Activated CD4-positive, alpha-beta T cell treated with anti-CD3 and anti-CD28 coated beads for 24 hours (primary cell): ENCODE results near the gene LGALS9B.
"Not testable (repeated sequence)": the region's sequence is repeated elsewhere in the genome, so short reads cannot be mapped to it uniquely, and the experiment has no call there.

ENCODE experiments used
- DNase-seq, 2 donors: peaks; one replicate each; pipeline ENCODE4 v3.0.0-alpha.2; 2020; ENCODE audit warnings: low read depth in 2 of 2

LGALS9B gene

DNA sequence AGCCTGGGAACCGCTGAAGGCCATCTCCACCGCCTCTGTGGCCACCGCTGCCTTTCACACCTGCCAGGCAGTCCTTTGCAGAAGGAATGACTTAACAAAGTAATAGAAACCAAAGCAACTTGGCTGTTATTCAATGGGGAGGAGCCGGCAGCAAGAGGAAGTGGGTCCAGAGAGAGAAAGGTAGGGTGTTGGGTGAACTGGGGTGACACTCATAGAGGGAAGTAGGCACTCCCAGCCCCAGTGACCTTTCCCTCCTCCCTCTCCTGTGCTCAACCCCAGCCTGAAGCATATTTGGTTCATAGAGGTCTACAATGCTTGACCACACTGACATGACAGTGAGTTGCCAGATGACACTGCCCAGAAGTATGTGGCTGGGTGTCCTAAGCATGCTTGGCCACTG, at the start of gene LGALS9B:
Gene LGALS9B (minus strand): TSS at position 93 of the 400 bp plus-strand sequence. CDS start 69 bp downstream, at position 24.
- not testable (repeated sequence) for DNase-seq

DNA sequence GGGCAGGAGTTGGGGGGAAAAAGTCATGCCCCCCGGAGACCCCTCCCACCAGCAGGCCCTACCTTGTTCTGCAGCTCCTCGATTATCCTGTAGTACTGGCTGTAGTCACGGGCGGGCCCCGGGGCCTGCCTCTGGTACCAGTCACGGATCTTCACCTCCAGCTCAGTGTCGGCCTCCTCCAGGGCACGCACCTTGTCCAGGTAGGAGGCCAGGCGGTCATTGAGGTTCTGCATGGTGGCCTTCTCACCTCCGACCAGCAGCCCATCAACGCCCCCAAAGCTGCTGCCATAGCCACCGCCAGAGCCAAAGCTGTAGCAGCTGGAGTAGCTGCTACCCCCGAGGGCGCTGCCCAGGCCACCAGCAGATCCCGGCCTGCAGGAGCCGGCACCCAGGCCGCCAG, 49.6 kb upstream of the LGALS9B start:
- DNase-seq, result not testable (repeated sequence)

- not testable (repeated sequence) for DNase-seq
Measured at GRCh38 chr17:20515099-20515498, 47.8 kb upstream of the LGALS9B start.

DNA sequence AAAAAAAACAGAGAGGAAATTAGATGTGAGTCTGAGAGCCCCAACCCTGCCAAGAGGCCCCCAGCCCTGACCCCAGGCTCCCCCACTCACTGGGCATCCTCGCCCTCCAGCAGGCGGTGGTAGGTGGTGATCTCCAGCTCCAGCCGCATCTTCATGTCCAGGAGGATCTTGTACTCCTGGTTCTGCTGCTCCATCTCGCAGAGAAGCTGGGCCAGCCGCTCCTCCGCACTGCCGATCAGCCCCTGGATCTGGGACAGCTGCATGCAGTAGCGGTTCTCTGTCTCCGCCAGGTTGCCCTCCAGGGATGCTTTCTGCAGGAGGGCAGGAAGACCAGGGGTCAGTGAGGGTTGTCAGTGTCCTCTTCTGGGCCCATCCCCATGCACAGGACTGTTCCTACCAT, 46.2 kb upstream of the LGALS9B start:
- not testable (repeated sequence) for DNase-seq

GRCh38 chr17:20512378-20512777, 45.0 kb upstream of the LGALS9B start:
- DNase-seq, result not testable (repeated sequence)

DNA sequence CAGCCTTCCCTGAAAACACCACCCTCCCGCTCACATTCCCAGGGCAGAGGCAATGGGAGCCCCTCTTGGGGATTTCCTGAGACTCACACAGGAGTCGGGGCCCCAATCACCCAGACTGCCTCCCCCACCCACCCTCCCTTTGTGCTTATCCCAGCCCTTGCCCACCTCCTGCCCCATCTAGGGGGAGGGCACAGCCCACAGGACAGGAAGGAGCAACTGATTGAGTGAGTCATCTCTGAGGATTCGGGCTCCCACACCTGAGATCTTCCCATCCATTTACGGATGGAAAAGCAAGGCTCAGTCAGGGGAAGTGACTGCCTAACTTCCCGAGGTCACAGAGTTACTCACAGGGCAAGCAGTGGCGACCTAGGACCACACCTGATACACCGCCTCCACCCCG, 44.4 kb upstream of the LGALS9B start:
- DNase-seq, result not testable (repeated sequence)

DNA sequence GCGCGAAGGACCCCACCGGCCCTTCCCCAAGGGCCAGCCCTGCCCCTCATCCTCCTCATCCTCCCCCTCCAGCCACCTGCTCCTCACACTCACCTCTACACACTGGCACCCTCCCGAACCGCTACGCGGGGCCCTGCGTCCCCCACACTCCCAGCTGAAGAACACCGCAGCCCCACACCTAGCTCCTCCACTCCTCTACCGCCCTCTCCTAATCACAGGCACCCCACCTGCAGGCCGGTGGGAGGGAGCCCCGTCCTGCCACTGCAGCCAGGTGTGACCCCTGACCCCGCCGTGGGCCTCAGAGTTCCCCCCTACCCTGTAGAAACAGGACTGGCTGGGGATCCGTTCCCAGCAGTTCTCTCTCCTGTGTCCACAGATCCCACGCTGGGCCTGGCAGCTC, 38.0 kb upstream of the LGALS9B start:
- DNase-seq, result not testable (repeated sequence)

DNA sequence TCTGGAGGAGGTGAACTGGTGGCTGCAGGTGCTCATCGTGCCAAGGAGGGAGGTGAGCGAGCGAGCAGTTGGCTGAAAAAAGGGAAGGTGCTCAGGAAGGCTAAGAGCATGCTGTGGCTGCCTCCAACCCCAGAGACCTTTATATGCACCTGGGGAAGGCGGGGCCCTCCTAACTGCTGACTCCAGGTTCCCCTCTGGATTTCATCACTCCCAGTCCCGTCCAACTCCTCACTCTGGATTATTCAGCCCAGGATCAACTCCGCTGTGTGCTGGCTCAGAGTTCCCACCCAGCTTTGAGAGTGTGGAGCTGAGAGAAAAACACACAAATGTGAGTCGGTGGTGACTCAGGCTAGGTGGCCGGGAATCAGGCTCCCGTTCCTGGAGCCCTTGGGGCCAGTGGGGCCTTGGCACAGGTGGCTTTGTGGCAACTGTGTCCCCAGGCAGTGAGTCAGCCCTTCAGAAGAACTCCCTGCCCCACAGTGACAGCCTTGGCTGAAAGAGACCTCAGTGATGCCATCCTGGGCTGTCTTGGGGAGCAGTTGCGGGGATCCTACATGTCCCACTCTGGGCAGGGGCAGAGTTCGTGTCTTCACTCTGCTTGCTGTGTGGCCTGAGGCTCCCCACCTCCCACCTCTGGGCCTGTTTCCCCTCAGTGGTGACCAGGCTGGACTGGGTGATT, 37.2 kb upstream of the LGALS9B start:
- not testable (repeated sequence) for DNase-seq

DNA sequence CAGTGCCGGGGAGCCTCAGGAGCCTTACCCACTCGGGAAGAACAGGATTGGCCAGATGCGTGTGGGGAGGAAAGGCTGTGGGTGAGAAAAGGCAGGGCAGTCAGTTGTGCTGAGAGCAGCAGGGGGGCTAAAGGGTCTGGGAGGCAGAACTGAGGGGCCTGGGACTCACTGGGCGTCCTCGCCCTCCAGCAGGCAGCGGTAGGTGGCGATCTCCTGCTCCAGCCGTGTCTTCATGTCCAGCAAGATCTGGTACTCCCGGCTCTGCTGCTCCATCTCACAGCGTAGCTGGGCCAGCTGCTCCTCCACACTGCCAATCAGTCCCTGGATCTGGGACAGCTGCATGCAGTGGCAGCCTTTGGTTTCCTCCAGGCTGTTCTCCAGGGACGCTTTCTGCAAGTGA, 34.6 kb upstream of the LGALS9B start:
- DNase-seq, result not testable (repeated sequence)

DNA sequence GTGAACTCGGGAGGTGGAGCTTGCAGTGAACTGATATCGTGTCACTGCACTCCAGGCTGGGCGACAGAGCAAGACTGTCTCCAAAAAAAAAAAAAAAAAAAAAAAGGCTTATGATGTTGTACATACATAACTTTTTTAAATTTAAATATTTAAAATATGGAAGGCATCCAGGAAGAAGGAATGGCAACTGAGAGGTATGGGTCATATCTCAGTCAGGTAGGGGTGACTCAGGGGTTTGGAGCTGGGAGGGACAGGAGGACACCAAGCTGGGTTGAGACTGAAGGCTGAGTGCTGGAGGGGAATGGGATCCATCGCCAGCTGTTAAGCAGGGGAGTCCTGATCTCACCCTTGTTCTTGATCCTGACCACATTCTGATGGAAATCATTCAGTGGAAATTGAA, 33.0 kb upstream of the LGALS9B start:
- DNase-seq, result not testable (repeated sequence)

GRCh38 chr17:20495420-20495819, 28.1 kb upstream of the LGALS9B start:
- DNase-seq, result not testable (repeated sequence)

DNA sequence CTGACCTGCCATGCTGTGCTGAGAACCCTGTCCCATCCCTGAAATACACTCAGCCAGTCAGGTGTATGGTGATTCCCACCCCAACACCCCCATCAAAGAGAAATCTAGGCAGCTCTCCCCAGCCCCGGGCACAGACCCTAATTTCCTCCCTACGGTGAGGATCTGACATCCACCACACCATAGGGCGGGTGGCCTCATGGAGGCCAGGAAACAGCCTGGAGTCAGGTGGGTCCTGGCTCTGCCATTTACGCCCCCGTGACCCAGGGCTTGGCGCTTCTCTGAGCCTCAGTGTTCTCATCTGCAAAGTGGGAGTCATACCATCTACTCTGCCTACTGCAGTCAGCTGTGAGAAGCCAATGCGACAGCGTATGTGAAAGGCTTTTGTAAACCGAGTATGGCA, 27.4 kb upstream of the LGALS9B start:
- not testable (repeated sequence) for DNase-seq

DNA sequence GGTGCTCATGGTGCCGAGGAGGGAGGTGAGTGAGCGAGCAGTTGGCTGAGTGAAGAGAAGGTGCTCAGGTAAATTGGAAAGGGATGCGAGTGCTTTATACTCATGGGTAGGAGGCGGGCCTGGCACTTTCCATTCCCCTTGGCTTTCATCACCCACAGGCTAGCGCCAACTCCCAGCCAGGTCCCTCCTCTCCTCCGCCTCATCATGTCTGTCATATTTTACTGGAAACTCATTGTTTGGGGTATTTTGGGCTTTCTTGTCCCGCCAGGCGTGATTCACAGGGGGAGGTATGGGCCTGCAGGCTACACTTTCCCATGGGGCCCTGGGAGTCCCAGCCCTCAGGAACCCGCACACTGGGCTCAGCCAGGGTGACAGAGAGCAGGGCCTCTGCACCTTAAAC, 26.8 kb upstream of the LGALS9B start:
- DNase-seq, result not testable (repeated sequence)

DNA sequence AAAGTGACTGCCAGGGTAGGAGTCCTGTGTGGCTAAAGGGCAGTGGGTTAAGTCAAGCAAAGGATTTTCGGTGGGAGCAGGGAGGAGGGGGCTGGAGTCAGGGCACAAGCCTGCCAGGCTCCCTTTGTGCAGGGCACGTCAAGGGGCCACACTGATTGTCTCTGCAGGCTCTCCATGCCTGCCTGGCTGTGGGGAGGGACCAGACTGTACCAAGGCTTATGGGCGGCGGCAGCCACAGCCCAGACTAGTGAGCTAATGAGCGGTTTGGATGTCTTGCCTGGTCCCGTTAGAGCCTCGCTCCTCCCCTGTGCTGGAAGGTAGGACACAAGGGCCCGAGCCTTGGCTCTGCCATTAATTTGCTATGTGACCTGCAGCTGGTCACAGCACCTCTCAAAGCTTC, 25.6 kb upstream of the LGALS9B start:
- DNase-seq, result not testable (repeated sequence)

DNA sequence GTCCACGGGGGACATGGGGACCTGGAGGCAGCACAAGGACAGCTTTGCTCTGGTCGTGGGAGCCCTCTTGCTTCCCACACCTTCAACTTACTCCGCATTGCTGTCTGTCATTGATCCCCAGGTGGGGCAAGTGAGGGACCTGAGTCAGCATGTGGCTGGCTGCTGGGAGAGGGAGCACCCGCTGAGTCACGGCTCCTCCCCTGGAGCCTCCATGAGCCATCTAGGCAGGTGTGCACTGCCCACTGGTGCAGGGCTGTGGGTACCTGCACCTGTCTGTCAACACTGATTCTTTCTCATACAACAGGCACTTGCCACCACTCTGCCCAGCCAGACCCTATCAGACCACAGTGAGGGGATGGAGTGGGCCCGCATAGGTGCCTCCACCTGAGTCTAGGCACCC, 24.8 kb upstream of the LGALS9B start:
- DNase-seq, result not testable (repeated sequence)

DNA sequence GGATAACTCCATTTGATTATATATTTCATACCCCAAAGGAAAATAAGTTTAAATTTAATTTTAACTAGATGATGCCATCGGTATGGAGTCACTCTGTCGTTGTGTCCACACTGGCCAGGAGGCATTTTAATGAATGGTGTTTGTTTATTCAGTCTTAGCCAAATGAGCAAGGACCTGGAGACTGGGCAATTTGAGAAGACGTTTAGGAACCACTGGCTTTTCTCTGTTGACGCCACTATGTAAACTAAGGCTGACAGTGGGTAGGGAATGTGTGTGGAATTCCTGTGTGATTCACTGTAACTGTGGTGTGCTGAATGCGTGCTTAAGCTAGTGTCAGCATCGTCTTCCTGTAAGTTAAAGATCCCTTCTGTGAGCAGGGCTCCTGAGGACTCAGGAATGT, 17.6 kb upstream of the LGALS9B start:
- not testable (repeated sequence) for DNase-seq

DNA sequence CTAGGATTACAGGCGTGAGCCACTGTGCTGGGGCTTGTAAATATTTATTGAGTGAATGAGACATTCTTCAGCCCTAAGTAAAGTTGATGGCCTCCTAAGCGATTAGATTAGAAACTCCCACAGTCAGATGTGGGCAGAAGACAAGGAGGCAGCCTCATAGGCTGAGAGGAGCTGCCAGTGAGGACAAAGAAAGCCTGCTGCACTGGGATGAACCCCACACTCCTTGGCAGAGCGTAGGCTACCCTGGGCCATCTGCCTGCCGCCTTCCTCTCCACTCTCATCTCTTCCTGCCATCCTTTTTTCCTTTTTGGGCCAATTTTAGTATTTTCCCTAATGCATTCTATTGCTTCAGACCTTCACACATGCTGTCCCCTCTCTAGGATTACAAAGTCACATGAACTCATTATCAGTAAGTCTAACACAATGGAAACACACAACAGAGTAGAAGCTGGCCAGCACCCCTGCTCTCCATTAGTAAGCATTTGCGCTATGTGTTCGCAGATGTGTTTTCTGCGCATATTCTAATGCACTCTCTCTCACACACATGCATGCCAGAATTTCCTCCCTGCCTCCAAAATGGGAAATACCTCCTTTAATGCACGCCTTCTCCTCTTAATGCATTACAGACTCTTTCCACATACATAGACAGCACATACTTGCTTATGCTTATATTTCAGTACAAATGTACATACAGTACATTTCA, 12.7 kb upstream of the LGALS9B start:
- DNase-seq, result not testable (repeated sequence)

- not testable (repeated sequence) for DNase-seq
Measured at GRCh38 chr17:20477398-20478071, 10.2 kb upstream of the LGALS9B start.

DNA sequence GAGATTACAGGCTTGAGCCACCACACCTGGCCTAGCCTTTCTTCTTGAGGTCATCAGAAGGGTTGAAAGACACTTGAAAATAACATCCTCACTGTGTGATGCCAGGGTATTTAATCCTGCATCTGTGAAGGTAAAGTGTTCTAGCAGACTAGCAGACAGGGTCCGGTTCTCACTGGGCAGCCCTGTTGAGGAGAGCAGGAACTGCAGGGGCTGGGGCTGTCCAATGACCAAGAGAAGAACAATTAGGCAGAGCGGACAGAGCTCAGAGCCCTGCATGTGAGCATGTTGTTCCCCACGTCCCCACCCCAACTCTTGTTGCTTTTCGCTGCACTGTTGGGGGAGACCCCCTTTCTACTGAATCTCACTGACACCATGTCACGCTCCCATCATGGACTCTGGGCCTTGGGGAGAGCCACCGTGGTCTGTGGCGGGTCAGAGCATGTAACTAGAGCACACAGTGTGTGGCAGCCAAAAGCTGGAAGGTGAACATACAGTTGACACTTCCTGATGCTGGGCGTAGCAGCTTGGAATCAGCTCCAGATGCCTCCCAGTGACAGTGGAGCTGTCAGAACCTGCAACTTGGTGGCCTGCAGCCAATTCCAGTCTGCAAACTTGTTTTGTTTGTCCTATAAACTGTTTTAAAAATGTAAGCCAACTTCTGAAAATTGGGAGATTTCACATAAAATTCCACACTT, 7.9 kb upstream of the LGALS9B start:
- not testable (repeated sequence) for DNase-seq

DNA sequence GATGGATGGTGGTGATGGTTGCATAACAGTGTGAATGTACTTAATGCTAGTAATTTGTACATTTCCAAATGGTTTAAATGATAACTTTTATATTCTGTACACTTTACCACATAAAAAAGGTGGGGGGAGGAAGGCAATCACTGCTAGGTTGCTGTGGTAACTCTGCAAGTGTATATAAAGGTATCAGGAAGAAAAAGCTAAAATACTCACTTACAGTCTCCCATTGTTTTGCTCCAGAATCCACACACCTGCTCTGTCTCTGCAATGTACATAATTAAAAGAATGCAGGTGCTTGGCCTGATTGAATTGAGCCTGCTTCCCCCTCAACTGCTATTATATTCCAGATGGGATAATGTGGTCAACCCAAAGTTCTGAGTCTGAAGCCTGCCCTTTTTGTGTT, 6.7 kb upstream of the LGALS9B start:
- not testable (repeated sequence) for DNase-seq

DNA sequence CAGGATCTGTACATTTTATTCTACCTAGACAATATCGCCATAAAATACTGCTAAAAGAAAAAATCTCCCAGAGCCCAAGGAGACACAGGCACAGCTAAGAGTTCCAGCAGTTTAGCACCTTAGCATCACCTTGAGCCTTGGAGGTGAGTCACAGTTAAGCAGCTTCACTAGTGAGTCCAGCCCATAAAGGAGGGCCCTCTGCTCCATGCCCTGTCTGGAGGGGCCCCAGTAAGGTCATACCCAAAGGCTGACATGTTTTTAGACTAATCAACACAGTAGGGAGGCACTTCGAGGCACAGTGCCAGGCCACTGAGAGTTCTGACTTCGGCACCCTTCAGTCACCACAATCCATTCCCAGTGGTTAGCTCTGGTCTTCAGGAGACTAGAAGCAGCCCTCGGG, 2.6 kb upstream of the LGALS9B start:
- not testable (repeated sequence) for DNase-seq

DNA sequence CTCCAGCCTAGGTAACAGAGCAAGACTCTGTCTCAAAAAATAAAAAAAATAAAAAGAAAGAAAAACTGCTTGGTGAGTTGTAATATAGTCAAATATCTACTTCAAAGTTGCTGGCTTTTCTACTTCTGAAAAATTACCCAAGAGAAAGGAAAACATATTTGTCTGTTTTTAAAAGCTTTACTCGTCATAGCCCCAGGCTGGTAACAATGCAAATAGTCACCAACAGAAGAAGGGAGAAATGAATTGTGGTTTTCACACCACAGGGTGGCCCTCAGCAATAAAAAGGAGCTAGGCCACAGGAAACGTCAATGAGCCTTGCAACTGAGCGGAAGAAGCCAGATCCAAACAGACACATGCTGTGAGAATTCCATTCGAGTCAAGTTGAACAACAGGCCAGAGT, 1.8 kb upstream of the LGALS9B start:
- DNase-seq, result not testable (repeated sequence)
